GM19455 (cell line): ENCODE measurements around the gene UNC5A.

Experiments used
- ATAC-seq: cut with Tn5 transposase; IDR thresholded peaks from one replicate; pipeline ENCODE4 v1.9.1; 2021; ENCODE audit not compliant: unreplicated experiment

Gene UNC5A

DNA sequence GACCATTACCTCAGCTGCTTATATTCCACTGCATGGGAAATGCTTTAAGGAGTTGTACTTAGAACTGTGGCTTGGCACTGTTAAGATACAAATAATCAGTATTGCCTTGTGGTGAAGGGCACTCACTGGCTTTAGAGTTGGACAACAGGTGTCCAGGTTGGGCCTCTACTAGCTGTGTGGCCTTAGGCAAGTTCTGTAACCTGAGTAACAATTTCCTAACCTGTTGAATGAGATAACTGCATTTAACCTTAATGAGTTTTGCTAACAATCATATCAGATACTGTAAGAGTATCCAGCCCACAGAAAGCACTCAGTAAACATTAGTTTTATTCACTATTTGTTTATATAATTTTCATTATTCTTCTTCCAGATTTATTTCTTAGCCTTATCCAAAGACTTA lies 106.0 kb downstream of the UNC5A start:
- ATAC-seq: no peak

DNA sequence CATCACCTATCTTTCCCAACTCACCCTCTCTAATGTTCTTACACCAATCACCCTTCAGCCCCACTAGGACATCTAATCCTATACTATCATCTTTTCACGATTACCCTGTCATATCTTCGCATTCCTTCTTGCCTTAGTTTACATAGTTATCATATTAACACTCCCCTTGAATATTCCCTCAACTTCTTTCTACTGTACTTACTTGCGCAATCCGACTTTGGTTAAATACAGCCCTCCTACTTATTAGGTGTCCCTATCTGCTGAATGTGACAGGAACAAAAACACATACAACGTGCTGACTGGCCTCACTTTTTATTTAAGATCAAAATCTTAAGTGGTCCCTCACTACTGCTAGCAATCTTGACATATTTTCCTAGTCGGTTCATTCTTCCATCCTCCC lies 108.3 kb downstream of the UNC5A start:
- ATAC-seq: no peak

DNA sequence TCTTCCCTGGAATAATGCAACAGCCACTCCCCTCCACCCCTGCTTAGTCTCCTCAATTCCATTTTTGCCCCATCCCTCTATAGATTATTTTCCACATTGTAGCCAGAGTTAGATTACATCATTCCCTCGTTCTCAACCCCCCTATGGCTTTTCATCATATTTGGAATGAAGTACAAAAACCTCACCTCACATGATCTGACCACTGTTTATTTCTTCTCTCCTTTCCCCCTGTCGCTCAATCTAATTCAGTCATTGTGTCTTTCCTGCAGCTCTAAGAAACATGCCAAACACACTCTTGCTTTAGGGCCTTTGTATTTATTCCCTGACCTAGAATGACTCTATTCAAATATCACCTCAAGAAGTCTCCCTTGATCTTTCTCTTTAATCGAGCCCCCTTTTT lies 111.4 kb downstream of the UNC5A start:
- ATAC-seq: no peak

DNA sequence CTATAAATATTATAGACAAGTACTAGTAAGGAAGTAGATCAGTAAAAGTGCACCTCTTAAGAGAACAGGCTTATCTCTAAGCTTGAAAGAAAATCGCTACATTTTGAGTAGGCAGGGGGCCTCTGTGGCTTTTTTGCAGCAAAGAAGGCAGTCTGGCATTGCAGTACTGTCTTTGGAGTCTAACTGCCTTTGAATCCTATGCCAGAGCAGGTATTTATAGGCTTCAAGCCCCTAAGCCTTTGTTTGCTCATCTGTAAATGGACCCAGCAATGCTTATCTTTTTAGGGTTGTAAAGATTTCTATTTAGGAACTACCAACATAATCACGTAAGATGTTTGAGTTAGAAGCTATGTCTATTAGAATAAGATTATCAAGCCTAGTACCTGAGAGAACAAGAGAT lies 112.5 kb downstream of the UNC5A start:
- no peak for ATAC-seq

DNA sequence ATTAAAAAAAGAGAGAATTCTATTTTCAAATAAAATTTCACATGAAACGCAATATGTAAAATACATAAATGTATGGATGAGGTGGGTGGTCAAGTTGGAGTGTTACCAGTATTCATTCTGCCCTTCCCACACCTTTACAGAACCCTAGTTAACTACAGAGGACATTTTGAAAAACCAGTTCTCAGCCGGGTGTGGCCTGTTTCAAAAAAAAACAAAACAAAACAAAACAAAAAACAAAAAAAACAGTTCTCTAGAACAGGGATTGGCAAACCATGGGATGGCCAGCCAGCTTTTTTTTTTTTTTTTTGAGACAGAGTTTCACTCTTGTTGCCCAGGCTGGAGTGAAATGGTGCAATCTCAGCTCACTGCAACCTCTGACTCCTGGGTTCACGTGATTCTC lies 117.2 kb downstream of the UNC5A start:
- no peak for ATAC-seq

DNA sequence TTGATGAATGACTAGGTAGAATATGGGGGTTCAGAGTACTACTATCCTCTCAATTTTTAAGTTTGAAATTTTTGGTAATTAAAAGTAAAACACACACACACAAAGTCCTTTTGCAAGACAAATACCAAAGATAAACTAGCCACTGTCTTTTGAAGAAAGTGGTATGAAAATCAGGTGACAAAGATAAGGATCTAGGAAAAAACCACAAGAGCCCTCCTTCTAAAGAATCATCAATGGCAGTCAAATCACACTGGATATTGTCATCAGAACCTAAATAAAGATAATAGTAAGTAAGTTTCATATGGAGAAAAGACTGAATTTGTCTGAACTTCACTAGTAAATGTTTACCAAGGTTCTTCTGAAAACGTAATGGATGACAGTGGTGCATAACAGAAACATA lies 119.3 kb downstream of the UNC5A start:
- no peak for ATAC-seq
